Endodermal cell (in vitro differentiated cells): ENCODE measurements around the gene TMEM207. TPM values are rescaled to one million over a fixed set of nuclear protein-coding genes. Genes with fewer than 3 reads are reported as not detected.

ENCODE experiments used
- DNase-seq: peaks from one replicate; pipeline ENCODE4 v3.0.0-alpha.2; 2017
- H3K27ac ChIP-seq: 2 replicates; pipeline ENCODE4 v1.5.1; 2013; ENCODE audit warnings: mild to moderate bottlenecking, low read depth, low read length, moderate library complexity
- H3K27me3 ChIP-seq: 2 replicates; pipeline ENCODE4 v1.6.1; 2013; ENCODE audit warnings: mild to moderate bottlenecking, low read length, moderate library complexity; ENCODE audit not compliant: insufficient read depth, control insufficient read depth, poor library complexity, severe bottlenecking
- H3K36me3 ChIP-seq: 2 replicates; pipeline ENCODE4 v1.7.0; 2013; ENCODE audit warnings: mild to moderate bottlenecking, low read length, moderate library complexity; ENCODE audit not compliant: control insufficient read depth, insufficient read depth
- H3K4me1 ChIP-seq: one replicate; pipeline ENCODE4 v1.7.0; 2013; ENCODE audit warnings: low read length; ENCODE audit not compliant: control insufficient read depth, insufficient read depth
- H3K4me3 ChIP-seq: 2 replicates; pipeline ENCODE4 v1.5.1; 2013; ENCODE audit warnings: mild to moderate bottlenecking, low read length, moderate library complexity
- H3K9ac ChIP-seq: 2 replicates; pipeline ENCODE4 v1.6.1; 2013; ENCODE audit warnings: mild to moderate bottlenecking, low read length, moderate library complexity; ENCODE audit not compliant: poor library complexity, severe bottlenecking; ENCODE audit errors: extremely low read depth
- H3K9me3 ChIP-seq: 2 replicates; pipeline ENCODE4 v1.6.1; 2013; ENCODE audit warnings: mild to moderate bottlenecking, low read length, moderate library complexity; ENCODE audit not compliant: control insufficient read depth
- H3K27ac Mint-ChIP-seq: 2 replicates; pipeline ENCODE4 v1.8.0; 2020; ENCODE audit warnings: mixed read lengths
- H3K27me3 Mint-ChIP-seq: 2 replicates; pipeline ENCODE4 v1.8.0; 2021; ENCODE audit warnings: mild to moderate bottlenecking, mixed read lengths; ENCODE audit not compliant: insufficient read depth
- H3K36me3 Mint-ChIP-seq: 2 replicates; pipeline ENCODE4 v1.8.0; 2020; ENCODE audit warnings: low read depth, mixed read lengths
- H3K4me1 Mint-ChIP-seq: 2 replicates; pipeline ENCODE4 v1.8.0; 2020; ENCODE audit warnings: mixed read lengths
- H3K4me3 Mint-ChIP-seq: 2 replicates; pipeline ENCODE4 v1.8.0; 2020; ENCODE audit warnings: mild to moderate bottlenecking, moderate library complexity, mixed read lengths
- H3K9me3 Mint-ChIP-seq: 2 replicates; pipeline ENCODE4 v1.8.0; 2020; ENCODE audit warnings: mild to moderate bottlenecking, mixed read lengths
- CTCF ChIP-seq: fragments of 200-600 bp; sonication (generic); conservative IDR thresholded peaks from 2 replicates; pipeline ENCODE4 v1.5.0; 2021; ENCODE audit warnings: antibody characterized with exemption, mild to moderate bottlenecking
- WGBS, 2 experiments: methylation state at CpG; one replicate each; pipeline versions ENCODE4 v1.1.5 to v1.1.7; 2013; ENCODE audit warnings: missing lambda C conversion rate in 2 of 2, mixed read lengths in 1 of 2; ENCODE audit not compliant: insufficient coverage in 1 of 2, insufficient read length in 1 of 2; 5-methylcytosine and 5-hydroxymethylcytosine counted together
- total RNA-seq, 2 donors: library from RNA; stranded (reverse); fragmentation: NEBNext Ultra II Directional in 1 of 2; extraction: Animal tissue kit (Norgen Biotek cat#: 25700) in 1 of 2; gene quantifications; 2 replicates in 1 of 2; 3 replicates in 1 of 2; pipeline ENCODE4 v1.2.1, GENCODE V29; 2021

The TMEM207 gene
- total RNA-seq, 2 donors from 2014 or later = not detected

- no peak overlapping the region for H3K9ac ChIP-seq
- H3K27ac ChIP-seq = no peak overlapping the region
- no peaks in the 10 kb centered on the region for H3K27me3 Mint-ChIP-seq
- H3K4me3 Mint-ChIP-seq = no peak overlapping the region
- H3K4me1 Mint-ChIP-seq = no peaks in the 10 kb centered on the region
- no peak overlapping the region for H3K4me3 ChIP-seq
- H3K9me3 ChIP-seq = no peaks in the 10 kb centered on the region
- no peaks in the 10 kb centered on the region for H3K27me3 ChIP-seq
- H3K9me3 Mint-ChIP-seq = no peaks in the 10 kb centered on the region
- no peaks in the 10 kb centered on the region for H3K36me3 ChIP-seq
- H3K4me1 ChIP-seq = no peaks in the 10 kb centered on the region
- no peak overlapping the region for H3K27ac Mint-ChIP-seq
- DNase-seq = no peak
- no peak for TF ChIP-seq CTCF
- 86 to 95% methylated on average over 3 to 4 of the region's 4 CpGs for WGBS, 2 experiments
- H3K36me3 Mint-ChIP-seq = no peaks in the 10 kb centered on the region
Observed at GRCh38 chr3:190397889-190398288, 51.8 kb downstream of the TMEM207 start.

GRCh38 chr3:190396001-190396400 is 53.7 kb downstream of the TMEM207 start:
- Mint-ChIP-seq H3K9me3 (no peaks in the 10 kb centered on the region), H3K36me3 (no peaks in the 10 kb centered on the region), H3K4me1 (no peaks in the 10 kb centered on the region), H3K27me3 (no peaks in the 10 kb centered on the region), H3K27ac (no peak overlapping the region), H3K4me3 (no peak overlapping the region)
- Histone ChIP-seq H3K9ac (no peak overlapping the region), H3K36me3 (no peaks in the 10 kb centered on the region), H3K27ac (no peak overlapping the region), H3K4me3 (no peak overlapping the region), H3K4me1 (no peaks in the 10 kb centered on the region), H3K9me3 (no peaks in the 10 kb centered on the region), H3K27me3 (no peaks in the 10 kb centered on the region)
- DNase-seq = no peak
- TF ChIP-seq CTCF = no peak

- no peaks in the 10 kb centered on the region for H3K27me3 ChIP-seq
- WGBS, 2 experiments = 57 to 72% methylated on average over 1 to 2 of the region's 3 CpGs
- no peaks in the 10 kb centered on the region for H3K36me3 Mint-ChIP-seq
Observed at GRCh38 chr3:190388703-190389102, 61.0 kb downstream of the TMEM207 start.

More at GRCh38 chr3:190388703-190389102, 61.0 kb downstream of the TMEM207 start:
- no peaks in the 10 kb centered on the region for H3K9me3 ChIP-seq
- H3K27me3 Mint-ChIP-seq = no peaks in the 10 kb centered on the region
- H3K9me3 Mint-ChIP-seq = no peaks in the 10 kb centered on the region
- H3K27ac Mint-ChIP-seq = no peak overlapping the region
- H3K4me1 ChIP-seq = no peaks in the 10 kb centered on the region
- H3K4me1 Mint-ChIP-seq = no peaks in the 10 kb centered on the region
- DNase-seq = no peak
- H3K4me3 Mint-ChIP-seq = no peak overlapping the region
- TF ChIP-seq CTCF = no peak
- no peak overlapping the region for H3K4me3 ChIP-seq
- no peak overlapping the region for H3K9ac ChIP-seq
- H3K36me3 ChIP-seq = no peaks in the 10 kb centered on the region
- H3K27ac ChIP-seq = no peak overlapping the region
